ENCODE data around the gene PPP1R13B.

PPP1R13B gene

DNA sequence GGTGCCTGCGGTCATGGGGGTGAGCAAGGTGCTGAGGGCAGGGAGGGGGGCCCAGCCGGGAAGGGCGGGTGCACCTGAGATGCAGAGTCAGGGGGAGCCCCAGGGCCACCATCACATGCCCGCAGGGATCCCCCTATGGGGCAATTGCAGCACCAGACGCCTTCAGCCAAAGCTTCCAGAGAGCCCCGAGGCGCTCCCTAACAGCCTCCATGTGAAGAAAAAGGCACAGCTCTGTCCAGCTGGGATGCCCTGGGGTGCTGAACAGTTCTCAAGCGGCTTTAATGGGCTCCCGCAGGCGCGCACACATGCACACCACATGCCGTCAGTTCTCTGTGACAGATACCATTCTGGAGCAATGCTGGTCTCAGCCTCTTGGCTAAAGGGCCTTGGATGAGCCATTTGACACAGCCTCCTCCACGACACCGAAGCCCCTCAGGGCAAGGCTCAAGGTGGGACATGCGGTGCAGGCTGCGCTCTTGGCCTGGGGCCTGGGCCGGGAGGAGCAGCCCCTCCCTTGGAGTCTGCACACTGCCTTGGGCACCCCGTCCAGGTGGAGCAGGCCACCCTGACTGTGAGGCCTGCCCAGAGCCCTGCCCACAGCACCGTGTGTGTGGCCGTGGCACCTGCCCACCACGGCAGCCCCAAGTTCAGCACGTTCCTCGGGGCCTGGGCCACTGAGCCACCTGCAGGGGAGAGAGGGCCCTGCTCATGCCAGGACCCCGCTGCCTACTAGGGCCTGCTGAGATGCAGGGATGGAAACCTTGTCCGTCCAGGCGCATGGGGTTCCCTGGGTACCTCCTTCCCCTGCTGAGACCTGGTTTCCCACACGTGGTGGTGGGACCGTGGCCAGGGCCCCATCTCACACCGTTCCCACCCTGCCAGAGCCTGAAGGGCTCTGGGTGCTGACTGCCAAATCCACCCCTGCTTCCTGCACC is 139.8 kb downstream of the PPP1R13B start:
- DNase-seq: no peak

DNA sequence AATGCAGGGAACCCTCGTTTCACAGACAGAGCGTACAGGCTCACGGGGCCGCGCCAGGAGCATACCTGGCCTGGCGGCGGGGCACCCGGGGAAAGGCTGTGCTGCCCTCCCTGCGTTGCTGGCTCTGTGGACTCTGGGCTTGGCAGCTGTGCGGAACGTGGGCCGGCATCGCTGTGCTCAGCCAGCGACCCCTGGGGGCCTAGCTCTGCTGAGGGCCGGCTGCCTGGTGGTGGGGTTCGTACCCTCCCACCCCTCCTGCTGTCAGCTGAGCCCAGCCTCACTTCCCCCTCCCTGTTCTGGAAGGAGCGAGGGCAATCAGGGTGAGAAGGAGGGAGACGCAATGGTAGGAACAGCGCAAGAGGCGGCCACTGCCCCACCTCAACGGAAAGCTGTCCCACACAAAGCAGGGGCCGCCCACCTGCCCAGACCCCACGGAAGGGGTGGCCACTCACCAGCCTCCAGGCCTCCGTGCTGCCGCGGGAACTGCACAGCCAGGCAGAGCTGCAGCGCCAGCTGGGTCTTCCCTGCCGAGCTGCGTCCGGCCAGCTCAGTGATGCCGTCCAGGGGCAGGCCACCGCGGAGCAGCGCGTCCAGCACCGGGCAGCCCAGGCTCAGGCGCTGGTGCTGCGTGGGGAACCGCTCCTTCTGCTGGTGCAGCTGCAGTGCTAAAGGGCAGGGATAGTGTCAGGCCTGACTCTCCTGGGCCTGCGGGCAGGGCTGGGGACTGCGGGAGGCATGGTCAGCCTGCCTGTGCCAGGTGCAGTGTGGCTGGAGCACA is 140.6 kb downstream of the PPP1R13B start:
- DNase-seq: no peak

GRCh38 chr14:103705504-103706284 is 141.7 kb downstream of the PPP1R13B start:
- no peak for DNase-seq

GRCh38 chr14:103705118-103705503 is 142.3 kb downstream of the PPP1R13B start:
- no peak for DNase-seq

- DNase-seq: no peak
Measured at GRCh38 chr14:103704708-103705107, 142.7 kb downstream of the PPP1R13B start.

GRCh38 chr14:103703433-103704385 is 143.7 kb downstream of the PPP1R13B start:
- no peak for DNase-seq

DNA sequence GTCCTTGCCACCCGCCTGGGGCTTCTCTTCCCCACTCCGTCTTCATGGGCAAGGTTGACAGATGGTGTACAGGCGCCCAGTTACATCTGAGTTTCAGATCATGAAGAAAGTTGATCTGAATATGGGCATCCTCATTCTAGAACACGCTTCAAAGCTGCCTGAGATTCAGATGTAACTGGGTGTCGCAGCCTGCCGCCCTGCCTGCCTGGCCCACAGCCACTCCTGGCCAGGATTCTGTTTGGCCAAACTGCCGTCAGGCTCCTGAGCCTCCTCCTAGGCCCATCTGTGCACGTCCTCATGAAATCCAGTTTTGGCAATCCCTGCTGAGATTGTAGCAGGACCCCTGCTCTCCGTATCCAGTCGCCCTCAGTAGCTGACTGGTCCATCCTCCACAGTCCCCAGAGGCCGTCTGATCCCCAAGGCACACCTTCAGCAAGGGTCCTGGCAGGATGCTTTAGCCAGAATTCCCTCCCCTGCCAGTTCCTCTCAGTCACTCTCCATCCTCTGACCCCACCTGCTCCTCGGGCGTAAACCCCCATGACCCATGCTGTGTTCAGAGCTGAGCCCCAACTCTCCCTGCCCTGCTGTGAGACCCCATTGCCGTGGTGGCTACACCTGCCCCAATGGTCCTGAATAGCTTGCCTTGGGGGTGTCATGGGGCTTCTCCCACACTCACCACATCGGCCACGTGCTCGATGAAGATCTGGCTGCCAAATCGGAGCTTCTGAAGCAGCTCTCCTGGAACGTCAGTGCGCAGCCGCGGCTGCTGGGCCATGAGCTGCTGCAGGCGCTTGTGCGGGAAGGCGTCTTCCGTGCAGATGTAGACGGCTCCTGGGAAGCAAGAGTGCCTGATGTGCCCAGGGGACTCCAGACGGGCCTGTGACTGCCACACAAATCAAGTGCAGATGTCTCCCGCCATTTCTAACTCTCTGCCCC is 144.6 kb downstream of the PPP1R13B start:
- no peak for DNase-seq

- no peak for DNase-seq
Measured at GRCh38 chr14:103702095-103702494, 145.3 kb downstream of the PPP1R13B start.

- DNase-seq: no peak
Measured at GRCh38 chr14:103700753-103701490, 146.5 kb downstream of the PPP1R13B start.

GRCh38 chr14:103699901-103700752 is 147.2 kb downstream of the PPP1R13B start:
- no peak for DNase-seq

DNA sequence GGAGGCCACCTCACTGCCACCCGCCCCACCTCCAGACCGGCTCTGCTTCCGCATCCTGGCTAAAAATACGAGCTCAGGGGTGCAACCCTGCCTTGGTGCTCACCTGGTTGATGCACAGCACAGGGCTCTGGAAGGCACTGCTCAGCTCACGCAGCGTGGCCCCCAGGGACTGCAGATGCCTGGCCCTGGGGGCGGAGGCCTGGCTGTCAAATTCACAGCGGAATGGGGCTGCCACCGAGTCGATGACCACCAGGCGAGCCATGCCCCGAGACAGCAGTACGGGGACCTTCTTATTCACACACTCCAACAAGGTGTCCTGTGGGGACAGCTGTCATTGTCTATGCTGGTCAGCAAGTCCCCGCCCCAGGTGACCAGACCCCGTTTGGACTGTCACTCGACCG is 148.1 kb downstream of the PPP1R13B start:
- DNase-seq: no peak

- no peak for DNase-seq
Measured at GRCh38 chr14:103698380-103699260, 148.8 kb downstream of the PPP1R13B start.

GRCh38 chr14:103697603-103698379 is 149.6 kb downstream of the PPP1R13B start:
- DNase-seq: no peak

DNA sequence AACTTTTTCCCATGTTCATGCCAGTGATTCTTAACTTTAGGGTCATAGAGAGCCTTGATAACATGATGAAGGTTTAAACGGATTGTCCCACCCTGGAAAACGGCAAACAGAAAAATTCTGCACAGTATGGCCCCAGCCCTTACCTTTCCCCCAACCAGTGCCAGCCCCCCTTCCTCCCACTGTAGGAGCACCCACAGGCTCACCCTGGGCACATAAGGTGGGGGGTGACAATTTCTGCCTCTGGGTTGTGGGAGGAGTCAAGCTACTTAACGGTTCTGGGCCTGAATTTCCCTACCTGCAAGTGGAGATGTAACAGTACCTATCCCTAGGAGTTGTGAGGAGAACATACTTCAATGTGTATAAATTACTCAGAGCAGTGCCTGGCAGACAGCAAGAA is 150.2 kb downstream of the PPP1R13B start:
- no peak for DNase-seq

- DNase-seq: no peak
Measured at GRCh38 chr14:103696466-103697071, 150.8 kb downstream of the PPP1R13B start.

DNA sequence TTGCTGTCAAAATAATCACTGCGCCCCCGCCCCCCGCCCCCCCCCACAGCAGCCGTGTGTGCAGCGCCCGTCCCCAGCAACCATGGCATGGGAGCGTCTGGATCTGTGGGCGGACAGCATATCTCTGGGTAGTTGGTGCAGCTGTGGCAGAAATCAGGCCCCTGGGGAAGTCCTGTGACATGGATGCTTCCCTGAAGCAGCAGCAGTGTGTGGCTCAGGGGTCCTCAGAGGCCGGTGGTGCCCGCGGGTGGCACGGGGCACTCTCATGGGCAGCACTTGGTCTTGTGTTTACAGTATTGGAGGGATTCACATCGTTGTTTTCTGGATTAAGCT is 151.3 kb downstream of the PPP1R13B start:
- no peak for DNase-seq

Data from NCI-H226 (cell line).